ENCODE measurements around the gene LPCAT2. TPM values are rescaled to one million over a fixed set of nuclear protein-coding genes. Genes with fewer than 3 reads are reported as not detected.
A peak's percentile ranks its signal among the peaks of the same experiment; 100 is the strongest.

The LPCAT2 gene
- total and polyA plus RNA-seq, 2 of the 13 experiments (the other 11 are each of a cell fraction or from before 2014, with no cell fraction given), result 9.9 to 17.6 TPM

GRCh38 chr16:55508941-55509931 lies at the start of gene LPCAT2 (continued):
- no peak for TF ChIP-seq ZBTB42 (CRISPR knock-in tag; IDR thresholded peaks at IDR 0.05)
- TF ChIP-seq MATR3 (CRISPR knock-in tag; IDR thresholded peaks at IDR 0.05), result no peak
- no peak for TF ChIP-seq NR2C2 (CRISPR knock-in tag; IDR thresholded peaks at IDR 0.05; ENCODE audit: borderline replicate concordance)
- TF ChIP-seq SP1 (IDR thresholded peaks at IDR 0.05), result no peak
- no peak for TF ChIP-seq SP1 (CRISPR knock-in tag; IDR thresholded peaks at IDR 0.05)
- TF ChIP-seq NR3C1 (CRISPR knock-in tag; IDR thresholded peaks at IDR 0.05), result no peak
- no peak for TF ChIP-seq PBX3 (CRISPR knock-in tag; IDR thresholded peaks at IDR 0.05; ENCODE audit: borderline replicate concordance)
- 0 out of 2 replicates have a peak, but pooled peaks have one; percentile 64 for TF ChIP-seq ZNF451 (CRISPR knock-in tag; IDR thresholded peaks at IDR 0.05)
- no peak for TF ChIP-seq NR1H2 (CRISPR knock-in tag; IDR thresholded peaks at IDR 0.05; ENCODE audit: borderline replicate concordance, low read depth)
- no peak for TF ChIP-seq SMARCC2 (IDR thresholded peaks at IDR 0.05)
- no peak for TF ChIP-seq ZNF234 (CRISPR knock-in tag; conservative IDR thresholded peaks at IDR 0.05)
- no peak for TF ChIP-seq IRF1 (CRISPR knock-in tag; IDR thresholded peaks at IDR 0.05; ENCODE audit: low read depth)
- TF ChIP-seq ZNF34 (CRISPR knock-in tag; IDR thresholded peaks at IDR 0.05; ENCODE audit: borderline replicate concordance), result no peak
- TF ChIP-seq ARNT (IDR thresholded peaks at IDR 0.05), result no peak
- TF ChIP-seq REL (CRISPR knock-in tag; conservative IDR thresholded peaks at IDR 0.05), result no peak
- TF ChIP-seq NR2F2 (IDR thresholded peaks at IDR 0.05; ENCODE audit: borderline replicate concordance, low read depth), result no peak
- no peak for TF ChIP-seq CEBPB (IDR thresholded peaks at IDR 0.05; ENCODE audit: borderline replicate concordance, low read depth, low read length)
- no peak for TF ChIP-seq ZNF75D (CRISPR knock-in tag; IDR thresholded peaks at IDR 0.05; ENCODE audit: borderline replicate concordance)
- no peak for TF ChIP-seq SMAD3 (CRISPR knock-in tag; IDR thresholded peaks at IDR 0.05)
- no peak for TF ChIP-seq ZNF772 (CRISPR knock-in tag; IDR thresholded peaks at IDR 0.05)
- TF ChIP-seq ZNF331 (CRISPR knock-in tag; IDR thresholded peaks at IDR 0.05), result no peak
- TF ChIP-seq CC2D1A (CRISPR knock-in tag; IDR thresholded peaks at IDR 0.05), result no peak
- no peak for TF ChIP-seq ATF3 (CRISPR knock-in tag; IDR thresholded peaks at IDR 0.05)
- TF ChIP-seq ZNF281 (CRISPR knock-in tag; IDR thresholded peaks at IDR 0.05; ENCODE audit: borderline replicate concordance), result no peak
- no peak for TF ChIP-seq TOE1 (CRISPR knock-in tag; IDR thresholded peaks at IDR 0.05)
- no peak for TF ChIP-seq RBAK (CRISPR knock-in tag; IDR thresholded peaks at IDR 0.05)
- no peak for TF ChIP-seq ZBTB7B (CRISPR knock-in tag; IDR thresholded peaks at IDR 0.05)

All from HepG2 (cell line).